ENCODE measurements around the gene CUBN.

DNA sequence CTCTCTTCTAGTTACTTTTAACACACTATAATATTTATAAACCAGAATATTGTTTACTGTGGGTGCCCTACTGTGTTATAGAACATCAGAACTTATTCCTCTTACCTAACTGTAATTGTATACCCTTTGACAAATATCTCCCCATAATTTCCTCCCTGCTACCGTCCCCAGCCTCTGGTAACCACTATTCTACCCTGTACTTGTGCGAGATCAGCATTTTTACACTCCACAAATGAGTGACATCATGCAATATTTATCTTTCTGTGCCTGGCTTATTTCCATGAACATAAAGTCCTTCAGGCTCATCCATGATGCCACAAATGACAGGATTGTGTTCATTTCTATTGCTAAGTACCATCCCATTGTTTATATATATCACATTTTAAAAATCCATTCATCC lies 172.6 kb downstream of the CUBN start:
- TF ChIP-seq, protein P1, sequence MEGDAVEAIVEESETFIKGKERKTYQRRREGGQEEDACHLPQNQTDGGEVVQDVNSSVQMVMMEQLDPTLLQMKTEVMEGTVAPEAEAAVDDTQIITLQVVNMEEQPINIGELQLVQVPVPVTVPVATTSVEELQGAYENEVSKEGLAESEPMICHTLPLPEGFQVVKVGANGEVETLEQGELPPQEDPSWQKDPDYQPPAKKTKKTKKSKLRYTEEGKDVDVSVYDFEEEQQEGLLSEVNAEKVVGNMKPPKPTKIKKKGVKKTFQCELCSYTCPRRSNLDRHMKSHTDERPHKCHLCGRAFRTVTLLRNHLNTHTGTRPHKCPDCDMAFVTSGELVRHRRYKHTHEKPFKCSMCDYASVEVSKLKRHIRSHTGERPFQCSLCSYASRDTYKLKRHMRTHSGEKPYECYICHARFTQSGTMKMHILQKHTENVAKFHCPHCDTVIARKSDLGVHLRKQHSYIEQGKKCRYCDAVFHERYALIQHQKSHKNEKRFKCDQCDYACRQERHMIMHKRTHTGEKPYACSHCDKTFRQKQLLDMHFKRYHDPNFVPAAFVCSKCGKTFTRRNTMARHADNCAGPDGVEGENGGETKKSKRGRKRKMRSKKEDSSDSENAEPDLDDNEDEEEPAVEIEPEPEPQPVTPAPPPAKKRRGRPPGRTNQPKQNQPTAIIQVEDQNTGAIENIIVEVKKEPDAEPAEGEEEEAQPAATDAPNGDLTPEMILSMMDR (conservative IDR thresholded peaks at IDR 0.05; ENCODE audit: low read depth, low read length) = no peak
- TF ChIP-seq EZH2 (IDR thresholded peaks at IDR 0.05; ENCODE audit: low read length, unreplicated experiment) (no peak), EZH2phosphoT487 (IDR thresholded peaks at IDR 0.05; ENCODE audit: borderline replicate concordance, low read length) (no peak)
